Suprapubic skin (tissue), 4 donors: ENCODE data around the gene CDCA7L.

Experiments
- EP300 ChIP-seq: sonication (generic); formaldehyde crosslinking; IDR thresholded peaks from one replicate; pipeline ENCODE4 v1.6.1; 2017; ENCODE audit warnings: antibody characterized with exemption
- POLR2A ChIP-seq, 2 donors: fragments of 450-650 bp; IDR thresholded peaks; one replicate each; pipeline ENCODE4 v1.6.1; 2017; ENCODE audit warnings: antibody characterized with exemption in 2 of 2, mild to moderate bottlenecking in 2 of 2, moderate library complexity in 2 of 2
- POLR2AphosphoS5 ChIP-seq, 3 donors: sonication (generic); formaldehyde crosslinking; IDR thresholded peaks; one replicate each; pipeline ENCODE4 v1.6.1; 2017; ENCODE audit warnings: antibody characterized with exemption in 3 of 3
- TF ChIP-seq, protein P1 (sequence below), 2 donors: fragments of 200-600 bp in 1 of 2; fragments of 450-650 bp in 1 of 2; sonication (generic) in 1 of 2; IDR thresholded peaks; one replicate each; pipeline ENCODE4 v1.5.1; 2016 to 2019; ENCODE audit warnings: antibody characterized with exemption in 2 of 2, mild to moderate bottlenecking in 1 of 2, moderate library complexity in 1 of 2

DNA sequence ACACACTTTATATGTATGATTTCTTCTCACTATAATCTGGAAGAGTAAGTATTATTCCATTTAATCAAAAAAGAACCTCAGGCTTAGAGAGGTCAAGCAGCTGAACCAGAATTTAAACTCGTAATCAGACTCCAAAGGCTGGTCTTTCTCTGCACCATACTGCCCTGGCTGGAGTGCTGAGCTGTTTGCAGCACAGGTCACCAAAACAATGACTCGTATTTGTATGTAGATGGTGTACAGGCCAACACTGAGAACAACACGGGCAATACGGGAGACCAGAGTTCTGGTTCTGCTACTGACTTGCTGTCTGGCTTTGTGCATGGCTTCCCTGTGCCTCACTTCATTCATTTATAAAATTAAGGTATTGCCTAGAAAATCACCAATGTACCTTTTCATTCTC, 57.9 kb downstream of the CDCA7L start:
- TF ChIP-seq, protein P1, sequence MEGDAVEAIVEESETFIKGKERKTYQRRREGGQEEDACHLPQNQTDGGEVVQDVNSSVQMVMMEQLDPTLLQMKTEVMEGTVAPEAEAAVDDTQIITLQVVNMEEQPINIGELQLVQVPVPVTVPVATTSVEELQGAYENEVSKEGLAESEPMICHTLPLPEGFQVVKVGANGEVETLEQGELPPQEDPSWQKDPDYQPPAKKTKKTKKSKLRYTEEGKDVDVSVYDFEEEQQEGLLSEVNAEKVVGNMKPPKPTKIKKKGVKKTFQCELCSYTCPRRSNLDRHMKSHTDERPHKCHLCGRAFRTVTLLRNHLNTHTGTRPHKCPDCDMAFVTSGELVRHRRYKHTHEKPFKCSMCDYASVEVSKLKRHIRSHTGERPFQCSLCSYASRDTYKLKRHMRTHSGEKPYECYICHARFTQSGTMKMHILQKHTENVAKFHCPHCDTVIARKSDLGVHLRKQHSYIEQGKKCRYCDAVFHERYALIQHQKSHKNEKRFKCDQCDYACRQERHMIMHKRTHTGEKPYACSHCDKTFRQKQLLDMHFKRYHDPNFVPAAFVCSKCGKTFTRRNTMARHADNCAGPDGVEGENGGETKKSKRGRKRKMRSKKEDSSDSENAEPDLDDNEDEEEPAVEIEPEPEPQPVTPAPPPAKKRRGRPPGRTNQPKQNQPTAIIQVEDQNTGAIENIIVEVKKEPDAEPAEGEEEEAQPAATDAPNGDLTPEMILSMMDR (IDR thresholded peaks at IDR 0.05) = no peak
- TF ChIP-seq POLR2AphosphoS5 (IDR thresholded peaks at IDR 0.05) (no peak), POLR2A (IDR thresholded peaks at IDR 0.05) (no peak), EP300 (no peak)
